ENCODE results near the gene MARCHF3.
"Not testable (repeated sequence)": the region's sequence is repeated elsewhere in the genome, so short reads cannot be mapped to it uniquely, and the experiment has no call there.

The MARCHF3 gene

GRCh38 chr5:126917918-126918614, 112.3 kb downstream of the MARCHF3 start:
- DNase-seq (ENCODE audit: low read depth), result peak; percentile 86

GRCh38 chr5:126915496-126915895, 114.9 kb downstream of the MARCHF3 start:
- no peak for DNase-seq (ENCODE audit: low read depth)

- DNase-seq (ENCODE audit: low read depth), result no peak
Observed at GRCh38 chr5:126914801-126915436, 115.4 kb downstream of the MARCHF3 start.

GRCh38 chr5:126912616-126913200, 117.7 kb downstream of the MARCHF3 start:
- DNase-seq (ENCODE audit: low read depth), result no peak

GRCh38 chr5:126911986-126912385, 118.4 kb downstream of the MARCHF3 start:
- DNase-seq (ENCODE audit: low read depth), result no peak

- no peak for DNase-seq (ENCODE audit: low read depth)
Observed at GRCh38 chr5:126909856-126910255, 120.5 kb downstream of the MARCHF3 start.

GRCh38 chr5:126904407-126904806, 126.0 kb downstream of the MARCHF3 start:
- DNase-seq (ENCODE audit: low read depth), result not testable (repeated sequence)

GRCh38 chr5:126900796-126901195, 129.6 kb downstream of the MARCHF3 start:
- no peak for DNase-seq (ENCODE audit: low read depth)

- DNase-seq (ENCODE audit: low read depth), result no peak
Observed at GRCh38 chr5:126899476-126899875, 130.9 kb downstream of the MARCHF3 start.

GRCh38 chr5:126897851-126898630, 132.3 kb downstream of the MARCHF3 start:
- no peak for DNase-seq (ENCODE audit: low read depth)

GRCh38 chr5:126896170-126896702, 134.1 kb downstream of the MARCHF3 start:
- no peak for DNase-seq (ENCODE audit: low read depth)

- DNase-seq (ENCODE audit: low read depth), result not testable (repeated sequence)
Observed at GRCh38 chr5:126895712-126896111, 134.6 kb downstream of the MARCHF3 start.

GRCh38 chr5:126890414-126890813, 139.9 kb downstream of the MARCHF3 start:
- not testable (repeated sequence) for DNase-seq (ENCODE audit: low read depth)

GRCh38 chr5:126888175-126888574, 142.2 kb downstream of the MARCHF3 start:
- DNase-seq (ENCODE audit: low read depth), result no peak

- DNase-seq (ENCODE audit: low read depth), result peak; percentile 94
Observed at GRCh38 chr5:126884269-126884819, 146.0 kb downstream of the MARCHF3 start.

- no peak for DNase-seq (ENCODE audit: low read depth)
Observed at GRCh38 chr5:126883564-126884245, 146.7 kb downstream of the MARCHF3 start.

- no peak for DNase-seq (ENCODE audit: low read depth)
Observed at GRCh38 chr5:126881821-126882600, 148.3 kb downstream of the MARCHF3 start.

- no peak for DNase-seq (ENCODE audit: low read depth)
Observed at GRCh38 chr5:126878634-126879033, 151.7 kb downstream of the MARCHF3 start.

GRCh38 chr5:126878085-126878484, 152.3 kb downstream of the MARCHF3 start:
- no peak for DNase-seq (ENCODE audit: low read depth)

- no peak for DNase-seq (ENCODE audit: low read depth)
Observed at GRCh38 chr5:126877602-126878001, 152.8 kb downstream of the MARCHF3 start.
